PC-9 (cell line): ENCODE data around the gene BLM.

ENCODE experiments used
- CTCF ChIP-seq: fragments of 200-600 bp; sonication (generic); conservative IDR thresholded peaks from 2 replicates; pipeline ENCODE4 v1.6.1; 2017; ENCODE audit warnings: mixed run types, antibody characterized with exemption, mild to moderate bottlenecking, moderate library complexity
- EZH2 ChIP-seq: fragments of 200-600 bp; sonication (generic); IDR thresholded peaks from 2 replicates; pipeline ENCODE4 v1.8.0; 2017; ENCODE audit warnings: antibody characterized with exemption, low read depth

GRCh38 chr15:90761629-90762028, 44.5 kb downstream of the BLM start:
- TF ChIP-seq CTCF (no peak), EZH2 (no peak)
